Ovary (tissue), 3 donors: Measurements from ENCODE around the gene WFDC5.

Source experiments
- POLR2A ChIP-seq: fragments of 450-650 bp; IDR thresholded peaks from one replicate; pipeline ENCODE4 v1.6.1; 2017; ENCODE audit warnings: antibody characterized with exemption, mild to moderate bottlenecking, moderate library complexity
- TF ChIP-seq, protein P1 (sequence below), 3 donors: fragments of 450-650 bp in 2 of 3; fragments of 200-600 bp in 1 of 3; IDR thresholded peaks; one replicate each; pipeline versions ENCODE4 v1.5.1 to v1.8.0; 2016 to 2022; ENCODE audit warnings: antibody characterized with exemption in 3 of 3, mild to moderate bottlenecking in 1 of 3
- donor health status: DM: no; HTN: no; CAD: no.

DNA sequence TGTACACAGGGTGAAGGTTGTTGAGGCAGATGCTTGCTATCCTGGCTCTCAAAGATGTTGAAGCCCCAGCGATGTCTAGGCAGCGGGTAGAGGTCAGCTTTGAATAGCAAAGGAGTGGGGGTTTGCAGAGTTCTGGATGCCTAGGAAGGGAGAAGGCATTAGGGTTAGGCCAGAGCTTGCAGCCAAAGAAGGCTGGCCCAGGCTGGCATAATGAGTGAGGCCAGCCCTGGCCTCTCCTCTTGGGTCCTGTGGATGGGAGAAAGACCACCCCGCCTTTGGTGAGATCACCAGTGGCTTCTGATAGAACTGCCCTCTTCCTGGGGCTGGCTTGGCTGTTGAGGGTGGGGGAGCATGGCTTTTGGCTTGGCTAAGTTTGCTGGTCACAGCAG is 406 bp upstream of the WFDC5 start:
- no peak for TF ChIP-seq POLR2A
- TF ChIP-seq, protein P1, sequence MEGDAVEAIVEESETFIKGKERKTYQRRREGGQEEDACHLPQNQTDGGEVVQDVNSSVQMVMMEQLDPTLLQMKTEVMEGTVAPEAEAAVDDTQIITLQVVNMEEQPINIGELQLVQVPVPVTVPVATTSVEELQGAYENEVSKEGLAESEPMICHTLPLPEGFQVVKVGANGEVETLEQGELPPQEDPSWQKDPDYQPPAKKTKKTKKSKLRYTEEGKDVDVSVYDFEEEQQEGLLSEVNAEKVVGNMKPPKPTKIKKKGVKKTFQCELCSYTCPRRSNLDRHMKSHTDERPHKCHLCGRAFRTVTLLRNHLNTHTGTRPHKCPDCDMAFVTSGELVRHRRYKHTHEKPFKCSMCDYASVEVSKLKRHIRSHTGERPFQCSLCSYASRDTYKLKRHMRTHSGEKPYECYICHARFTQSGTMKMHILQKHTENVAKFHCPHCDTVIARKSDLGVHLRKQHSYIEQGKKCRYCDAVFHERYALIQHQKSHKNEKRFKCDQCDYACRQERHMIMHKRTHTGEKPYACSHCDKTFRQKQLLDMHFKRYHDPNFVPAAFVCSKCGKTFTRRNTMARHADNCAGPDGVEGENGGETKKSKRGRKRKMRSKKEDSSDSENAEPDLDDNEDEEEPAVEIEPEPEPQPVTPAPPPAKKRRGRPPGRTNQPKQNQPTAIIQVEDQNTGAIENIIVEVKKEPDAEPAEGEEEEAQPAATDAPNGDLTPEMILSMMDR (IDR thresholded peaks at IDR 0.05), result no peak
